ENCODE measurements around the gene RPL5.

DNA sequence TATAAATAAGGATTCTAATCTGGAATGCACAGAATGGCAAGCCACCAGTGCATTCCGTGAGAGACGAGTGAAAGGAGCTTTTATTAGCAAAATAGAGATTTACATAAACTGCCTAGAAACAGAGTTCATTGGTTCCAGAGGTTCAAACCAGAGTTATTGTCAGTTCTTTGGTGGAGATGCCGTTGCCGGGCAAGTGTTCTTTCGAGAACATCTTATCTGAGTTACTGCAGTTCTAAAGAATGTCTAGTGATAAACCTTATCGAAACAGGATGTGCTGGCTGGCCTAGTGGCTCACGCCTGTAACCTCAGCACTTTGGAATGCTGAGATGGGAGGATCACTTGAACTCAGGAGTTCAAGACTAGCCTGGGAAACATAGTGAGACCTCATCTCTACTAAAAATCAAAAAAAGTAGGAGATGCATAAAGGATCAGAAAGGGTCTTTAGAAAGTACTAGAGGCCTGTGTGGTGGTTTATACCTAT, 27.1 kb upstream of the RPL5 start:
- TF ChIP-seq FOXP2 (optimal IDR thresholded peaks at IDR 0.05; ENCODE audit: control extremely low read depth, extremely low read length, insufficient read depth) (no peak), EZH2 (IDR thresholded peaks at IDR 0.05) (no peak)
